Measurements from ENCODE around the gene ADGRA1. TPM values are rescaled to one million over a fixed set of nuclear protein-coding genes. Genes with fewer than 3 reads are reported as not detected.

The ADGRA1 gene
- polyA plus RNA-seq, 2 of the 4 experiments (the other 2 are of a cell fraction), result not detected

DNA sequence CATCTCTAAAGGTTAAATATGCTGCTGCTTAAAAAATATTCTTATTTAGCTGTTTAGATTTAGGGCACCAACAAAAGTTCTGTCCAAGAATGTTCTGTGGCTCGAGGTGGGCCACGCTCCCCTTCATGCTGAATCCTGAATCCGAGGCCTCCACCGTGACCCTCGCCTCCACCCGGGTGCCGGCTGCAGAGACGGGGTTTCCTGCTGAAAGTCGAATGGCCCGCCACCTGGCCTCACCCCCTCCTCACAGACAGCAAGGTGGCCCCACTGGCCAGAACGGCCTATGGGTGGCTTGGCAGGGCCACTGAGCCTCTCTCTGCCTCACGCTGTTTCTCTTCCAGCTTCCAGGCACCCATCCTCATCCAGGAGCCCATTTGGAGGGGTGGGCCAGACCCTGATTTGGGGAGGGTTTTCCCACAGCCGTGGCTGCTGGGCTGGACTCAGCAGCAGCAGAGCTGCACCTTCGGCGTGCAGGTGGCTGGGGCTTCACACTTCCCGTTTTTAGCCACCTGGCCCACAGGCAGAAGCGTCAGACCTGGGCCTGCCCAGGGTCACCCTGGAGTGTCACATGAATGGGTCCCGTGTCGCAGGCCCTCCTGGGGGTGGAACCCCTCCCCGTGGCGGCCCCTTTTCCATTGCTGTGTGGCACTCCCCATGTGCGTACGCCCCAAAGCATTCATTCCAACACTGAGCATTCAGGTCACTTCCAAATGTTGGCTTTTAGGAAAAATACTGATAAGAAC lies 26.3 kb upstream of the ADGRA1 start:
- no peak for TF ChIP-seq HOXA7 (CRISPR knock-in tag; IDR thresholded peaks at IDR 0.05)
- no peak for TF ChIP-seq JUN (IDR thresholded peaks at IDR 0.05)
- no peak for TF ChIP-seq EHF (CRISPR knock-in tag; IDR thresholded peaks at IDR 0.05)
- TF ChIP-seq, protein P1, sequence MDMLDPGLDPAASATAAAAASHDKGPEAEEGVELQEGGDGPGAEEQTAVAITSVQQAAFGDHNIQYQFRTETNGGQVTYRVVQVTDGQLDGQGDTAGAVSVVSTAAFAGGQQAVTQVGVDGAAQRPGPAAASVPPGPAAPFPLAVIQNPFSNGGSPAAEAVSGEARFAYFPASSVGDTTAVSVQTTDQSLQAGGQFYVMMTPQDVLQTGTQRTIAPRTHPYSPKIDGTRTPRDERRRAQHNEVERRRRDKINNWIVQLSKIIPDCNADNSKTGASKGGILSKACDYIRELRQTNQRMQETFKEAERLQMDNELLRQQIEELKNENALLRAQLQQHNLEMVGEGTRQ (IDR thresholded peaks at IDR 0.05), result no peak
- no peak for TF ChIP-seq HES2 (IDR thresholded peaks at IDR 0.05)
- TF ChIP-seq RNF2 (IDR thresholded peaks at IDR 0.05; ENCODE audit: borderline replicate concordance, low read depth), result no peak
- TF ChIP-seq, protein P2, sequence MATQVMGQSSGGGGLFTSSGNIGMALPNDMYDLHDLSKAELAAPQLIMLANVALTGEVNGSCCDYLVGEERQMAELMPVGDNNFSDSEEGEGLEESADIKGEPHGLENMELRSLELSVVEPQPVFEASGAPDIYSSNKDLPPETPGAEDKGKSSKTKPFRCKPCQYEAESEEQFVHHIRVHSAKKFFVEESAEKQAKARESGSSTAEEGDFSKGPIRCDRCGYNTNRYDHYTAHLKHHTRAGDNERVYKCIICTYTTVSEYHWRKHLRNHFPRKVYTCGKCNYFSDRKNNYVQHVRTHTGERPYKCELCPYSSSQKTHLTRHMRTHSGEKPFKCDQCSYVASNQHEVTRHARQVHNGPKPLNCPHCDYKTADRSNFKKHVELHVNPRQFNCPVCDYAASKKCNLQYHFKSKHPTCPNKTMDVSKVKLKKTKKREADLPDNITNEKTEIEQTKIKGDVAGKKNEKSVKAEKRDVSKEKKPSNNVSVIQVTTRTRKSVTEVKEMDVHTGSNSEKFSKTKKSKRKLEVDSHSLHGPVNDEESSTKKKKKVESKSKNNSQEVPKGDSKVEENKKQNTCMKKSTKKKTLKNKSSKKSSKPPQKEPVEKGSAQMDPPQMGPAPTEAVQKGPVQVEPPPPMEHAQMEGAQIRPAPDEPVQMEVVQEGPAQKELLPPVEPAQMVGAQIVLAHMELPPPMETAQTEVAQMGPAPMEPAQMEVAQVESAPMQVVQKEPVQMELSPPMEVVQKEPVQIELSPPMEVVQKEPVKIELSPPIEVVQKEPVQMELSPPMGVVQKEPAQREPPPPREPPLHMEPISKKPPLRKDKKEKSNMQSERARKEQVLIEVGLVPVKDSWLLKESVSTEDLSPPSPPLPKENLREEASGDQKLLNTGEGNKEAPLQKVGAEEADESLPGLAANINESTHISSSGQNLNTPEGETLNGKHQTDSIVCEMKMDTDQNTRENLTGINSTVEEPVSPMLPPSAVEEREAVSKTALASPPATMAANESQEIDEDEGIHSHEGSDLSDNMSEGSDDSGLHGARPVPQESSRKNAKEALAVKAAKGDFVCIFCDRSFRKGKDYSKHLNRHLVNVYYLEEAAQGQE (IDR thresholded peaks at IDR 0.05), result no peak
- TF ChIP-seq, protein P3, sequence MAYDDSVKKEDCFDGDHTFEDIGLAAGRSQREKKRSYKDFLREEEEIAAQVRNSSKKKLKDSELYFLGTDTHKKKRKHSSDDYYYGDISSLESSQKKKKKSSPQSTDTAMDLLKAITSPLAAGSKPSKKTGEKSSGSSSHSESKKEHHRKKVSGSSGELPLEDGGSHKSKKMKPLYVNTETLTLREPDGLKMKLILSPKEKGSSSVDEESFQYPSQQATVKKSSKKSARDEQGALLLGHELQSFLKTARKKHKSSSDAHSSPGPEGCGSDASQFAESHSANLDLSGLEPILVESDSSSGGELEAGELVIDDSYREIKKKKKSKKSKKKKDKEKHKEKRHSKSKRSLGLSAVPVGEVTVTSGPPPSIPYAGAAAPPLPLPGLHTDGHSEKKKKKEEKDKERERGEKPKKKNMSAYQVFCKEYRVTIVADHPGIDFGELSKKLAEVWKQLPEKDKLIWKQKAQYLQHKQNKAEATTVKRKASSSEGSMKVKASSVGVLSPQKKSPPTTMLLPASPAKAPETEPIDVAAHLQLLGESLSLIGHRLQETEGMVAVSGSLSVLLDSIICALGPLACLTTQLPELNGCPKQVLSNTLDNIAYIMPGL (CRISPR knock-in tag; IDR thresholded peaks at IDR 0.05; ENCODE audit: borderline replicate concordance), result no peak
- no peak for TF ChIP-seq PHF8 (IDR thresholded peaks at IDR 0.05; ENCODE audit: borderline replicate concordance, low read depth)
- TF ChIP-seq NR3C1 (IDR thresholded peaks at IDR 0.05), result no peak
- no peak for TF ChIP-seq MAFK (IDR thresholded peaks at IDR 0.05; ENCODE audit: partially characterized antibody)
- TF ChIP-seq, protein P4, sequence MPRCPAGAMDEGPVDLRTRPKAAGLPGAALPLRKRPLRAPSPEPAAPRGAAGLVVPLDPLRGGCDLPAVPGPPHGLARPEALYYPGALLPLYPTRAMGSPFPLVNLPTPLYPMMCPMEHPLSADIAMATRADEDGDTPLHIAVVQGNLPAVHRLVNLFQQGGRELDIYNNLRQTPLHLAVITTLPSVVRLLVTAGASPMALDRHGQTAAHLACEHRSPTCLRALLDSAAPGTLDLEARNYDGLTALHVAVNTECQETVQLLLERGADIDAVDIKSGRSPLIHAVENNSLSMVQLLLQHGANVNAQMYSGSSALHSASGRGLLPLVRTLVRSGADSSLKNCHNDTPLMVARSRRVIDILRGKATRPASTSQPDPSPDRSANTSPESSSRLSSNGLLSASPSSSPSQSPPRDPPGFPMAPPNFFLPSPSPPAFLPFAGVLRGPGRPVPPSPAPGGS (IDR thresholded peaks at IDR 0.05), result no peak
- TF ChIP-seq, protein P5, sequence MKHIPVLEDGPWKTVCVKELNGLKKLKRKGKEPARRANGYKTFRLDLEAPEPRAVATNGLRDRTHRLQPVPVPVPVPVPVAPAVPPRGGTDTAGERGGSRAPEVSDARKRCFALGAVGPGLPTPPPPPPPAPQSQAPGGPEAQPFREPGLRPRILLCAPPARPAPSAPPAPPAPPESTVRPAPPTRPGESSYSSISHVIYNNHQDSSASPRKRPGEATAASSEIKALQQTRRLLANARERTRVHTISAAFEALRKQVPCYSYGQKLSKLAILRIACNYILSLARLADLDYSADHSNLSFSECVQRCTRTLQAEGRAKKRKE (CRISPR knock-in tag; IDR thresholded peaks at IDR 0.05; ENCODE audit: low read depth), result no peak
- no peak for TF ChIP-seq ZSCAN20 (CRISPR knock-in tag; IDR thresholded peaks at IDR 0.05)
- no peak for TF ChIP-seq HDAC2 (IDR thresholded peaks at IDR 0.05)
- no peak for TF ChIP-seq NPAS2 (CRISPR knock-in tag; IDR thresholded peaks at IDR 0.05; ENCODE audit: borderline replicate concordance)
- ATAC-seq, result no peak
- Histone ChIP-seq H3K4me3 (no peak overlapping the region), H3K4me1 (no peaks in the 10 kb centered on the region), H3K9me3 (no peaks in the 10 kb centered on the region), H3K27ac (no peak overlapping the region), H3K4me2 (no peak overlapping the region)
- ChIA-PET CTCF (interaction anchor here (0.7 to 0.8 kb wide), 2 partner anchors 43 to 121 kb away, joined by 3 to 6 read pairs; no protein-coding TSS in a partner anchor), POLR2A (no interaction called here)
- WGBS (ENCODE audit: missing lambda C conversion rate), result 34% methylated on average over 18 of the region's 23 CpGs
- DNase-seq (ENCODE audit: low read depth in 1 of 2, low spot score in 1 of 2), result no peak
- no peak for FAIRE-seq
